ENCODE data around the gene GPRIN3. TPM values are rescaled to one million over a fixed set of nuclear protein-coding genes. Genes with fewer than 3 reads are reported as not detected.

The GPRIN3 gene
- 2.8 to 5.9 TPM (median 4.7 TPM) in 5 replicates for total RNA-seq (2022; extraction: Qiagen RNA extraction)

GRCh38 chr4:89307446-89308160 lies at the start of gene GPRIN3:
Gene GPRIN3 (minus strand): TSS chr4:89307800. CDS start chr4:89250110, 57,690 bp downstream.

Other genes starting within 250 kb of the GPRIN3 start
- 4.2 to 7.1 TPM (median 5.0 TPM) in 5 replicates for gene TIGD2, start 196.3 kb downstream of the GPRIN3 start, total RNA-seq (2022; extraction: Qiagen RNA extraction)

Measured in A549 treated with CORT108297 at 1 μM for 4 hours (cell line).